NCI-H748 (cell line): ENCODE data around the gene GKN2.
"Not testable (repeated sequence)": the region's sequence is repeated elsewhere in the genome, so short reads cannot be mapped to it uniquely, and the experiment has no call there.

ENCODE experiments used
- DNase-seq: peaks from one replicate; lab custom pipeline; 2025; ENCODE audit not compliant: unreplicated experiment; lab: John Stamatoyannopoulos, UW

GKN2 gene

DNA sequence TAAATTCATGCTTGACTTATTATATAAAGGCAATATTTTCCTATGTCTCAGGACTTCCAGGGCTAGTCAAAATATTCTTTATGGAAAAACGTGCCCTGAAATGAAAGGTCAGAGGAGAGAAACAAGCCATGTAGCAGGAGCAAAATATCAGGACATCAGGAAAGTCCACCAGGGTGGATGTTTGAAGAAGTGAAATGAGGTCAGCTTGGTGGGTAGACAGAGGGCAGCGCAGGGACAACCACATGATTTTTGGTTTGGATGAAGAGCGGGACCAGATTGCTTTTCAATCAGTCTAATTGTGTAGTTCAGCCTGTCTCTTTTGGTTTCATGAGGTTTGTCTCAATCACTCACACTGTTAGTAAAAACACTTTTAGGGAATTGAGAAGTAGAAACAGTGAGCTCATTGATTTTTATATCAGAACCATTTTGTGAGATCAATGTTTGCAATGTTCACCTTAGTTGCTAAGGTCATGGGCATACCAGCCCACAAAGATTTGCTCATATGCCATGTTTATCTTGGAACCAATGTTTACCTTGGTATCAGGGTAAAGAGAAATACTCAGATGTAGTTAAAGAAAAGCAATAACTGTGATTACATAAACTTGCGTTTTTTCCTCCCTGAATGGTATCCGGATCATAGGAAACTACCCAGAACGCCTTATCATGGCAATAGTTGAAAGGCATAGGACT, 32.1 kb downstream of the GKN2 start:
- no peak for DNase-seq

GRCh38 chr2:68918497-68918896, 34.2 kb downstream of the GKN2 start:
- DNase-seq, result no peak

- DNase-seq, result no peak
These were observed 35.5 kb downstream of the GKN2 start for GRCh38 chr2:68917034-68917718.

GRCh38 chr2:68916226-68916625, 36.5 kb downstream of the GKN2 start:
- no peak for DNase-seq

- DNase-seq, result no peak
These were observed 37.3 kb downstream of the GKN2 start for GRCh38 chr2:68915393-68915792.

DNA sequence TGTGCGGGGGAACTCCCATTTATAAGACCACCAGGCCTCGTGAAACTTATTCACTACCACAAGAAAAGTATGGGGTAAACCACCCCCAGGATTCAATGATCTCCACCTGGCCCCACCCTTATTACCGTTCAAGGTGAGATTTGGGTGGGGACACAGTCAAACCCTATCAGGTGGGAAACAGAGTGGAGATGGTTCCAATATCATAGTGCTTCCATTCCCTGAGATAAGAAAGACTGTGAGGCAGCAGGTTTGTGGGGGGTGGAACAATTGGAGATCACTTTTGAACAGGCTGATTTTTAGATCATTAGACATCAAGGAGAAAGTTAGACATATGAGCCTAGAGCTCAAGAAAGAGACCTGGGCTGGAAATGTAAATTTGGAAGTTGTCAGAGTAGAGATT, 39.3 kb downstream of the GKN2 start:
- no peak for DNase-seq

GRCh38 chr2:68912732-68913131, 40.0 kb downstream of the GKN2 start:
- no peak for DNase-seq

DNA sequence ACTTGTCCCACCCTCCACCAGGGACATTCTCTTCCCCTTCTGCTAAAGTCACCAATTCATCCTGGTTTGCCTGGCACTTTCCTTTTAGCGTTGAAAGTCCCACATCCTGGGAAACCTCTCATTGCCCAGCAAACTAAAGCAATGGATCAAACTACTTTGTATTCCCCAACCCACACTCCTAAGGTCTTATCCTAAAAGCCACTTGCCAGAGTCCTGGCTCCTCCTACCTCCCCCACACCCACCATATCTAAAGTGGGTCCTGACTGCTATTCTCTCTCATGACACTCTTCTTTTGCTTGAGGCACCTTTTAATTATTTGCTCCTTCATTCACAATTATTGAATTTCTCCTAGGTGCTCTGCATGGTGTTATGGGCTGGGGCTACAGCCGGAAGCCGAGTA, 40.6 kb downstream of the GKN2 start:
- no peak for DNase-seq

GRCh38 chr2:68911709-68912108, 41.0 kb downstream of the GKN2 start:
- DNase-seq, result no peak

DNA sequence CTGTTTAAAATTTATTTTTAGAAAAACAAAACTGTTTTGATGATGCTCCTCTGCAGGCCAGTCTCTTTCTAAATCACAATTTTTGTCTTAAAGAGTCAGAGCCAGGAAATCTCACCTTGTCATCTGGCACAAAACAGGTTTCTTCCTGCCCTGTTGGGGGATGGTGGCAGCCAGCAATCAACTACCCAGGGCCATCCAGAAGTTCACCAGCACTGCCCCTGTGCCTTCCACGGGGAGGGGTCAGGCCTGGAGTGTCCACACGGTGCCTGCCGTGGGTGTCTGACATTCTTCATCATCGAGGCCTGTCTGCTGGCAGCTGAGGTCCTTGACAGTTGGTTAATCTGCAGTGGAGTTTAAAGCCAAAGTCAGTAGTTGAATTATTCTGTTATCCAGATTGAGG, 41.4 kb downstream of the GKN2 start:
- DNase-seq, result no peak

GRCh38 chr2:68909793-68910674, 42.7 kb downstream of the GKN2 start:
- DNase-seq, result peak; percentile 55

DNA sequence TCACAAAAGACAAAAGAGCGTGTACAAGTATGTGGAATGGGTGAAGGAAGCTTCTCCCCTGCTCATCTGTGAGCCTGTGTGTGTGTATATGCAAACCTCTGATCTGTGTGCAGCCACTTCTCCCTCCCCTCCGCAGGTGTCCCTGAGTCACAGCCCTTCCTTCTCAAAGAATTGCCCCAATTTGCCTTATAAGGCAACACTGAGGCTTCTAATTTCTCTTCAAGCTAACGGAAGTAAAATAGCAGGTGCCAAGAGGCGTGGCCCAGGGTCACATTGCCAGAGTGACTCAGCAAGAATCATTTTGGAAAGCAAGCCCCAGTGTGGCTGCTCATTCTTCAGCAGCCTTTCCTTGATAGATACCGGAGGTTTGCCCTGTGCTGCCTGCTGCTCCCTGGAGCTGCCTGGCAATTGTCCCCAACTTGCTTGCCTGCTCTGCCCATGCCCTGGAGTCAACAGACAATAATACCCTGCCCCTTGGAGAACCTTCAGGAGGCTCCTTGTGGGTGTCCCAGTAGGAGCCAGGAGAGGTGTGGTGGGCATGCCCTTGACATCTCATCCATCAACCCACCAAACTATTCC, 44.2 kb downstream of the GKN2 start:
- DNase-seq, result peak; percentile 75

DNA sequence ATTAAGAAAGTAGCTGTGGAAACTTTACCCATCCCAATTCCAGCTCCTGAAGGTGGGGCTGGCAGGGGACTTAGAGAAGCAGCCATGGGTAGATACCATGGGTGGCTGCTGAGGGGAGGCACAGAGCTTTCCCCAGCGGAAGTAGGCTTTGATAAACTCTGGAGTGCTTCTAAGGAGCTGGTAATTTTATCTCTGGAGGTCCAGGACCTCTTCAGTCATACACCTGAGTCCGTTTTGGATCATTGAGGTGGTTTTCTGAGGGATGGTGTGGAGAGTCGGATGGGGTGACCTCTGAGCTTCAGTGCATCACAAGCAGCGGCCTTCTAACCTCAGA, 44.8 kb downstream of the GKN2 start:
- DNase-seq, result no peak

GRCh38 chr2:68907232-68907919, 45.3 kb downstream of the GKN2 start:
- no peak for DNase-seq

GRCh38 chr2:68906716-68907115, 46.0 kb downstream of the GKN2 start:
- DNase-seq, result no peak

- DNase-seq, result no peak
These were observed 47.6 kb downstream of the GKN2 start for GRCh38 chr2:68905116-68905515.

DNA sequence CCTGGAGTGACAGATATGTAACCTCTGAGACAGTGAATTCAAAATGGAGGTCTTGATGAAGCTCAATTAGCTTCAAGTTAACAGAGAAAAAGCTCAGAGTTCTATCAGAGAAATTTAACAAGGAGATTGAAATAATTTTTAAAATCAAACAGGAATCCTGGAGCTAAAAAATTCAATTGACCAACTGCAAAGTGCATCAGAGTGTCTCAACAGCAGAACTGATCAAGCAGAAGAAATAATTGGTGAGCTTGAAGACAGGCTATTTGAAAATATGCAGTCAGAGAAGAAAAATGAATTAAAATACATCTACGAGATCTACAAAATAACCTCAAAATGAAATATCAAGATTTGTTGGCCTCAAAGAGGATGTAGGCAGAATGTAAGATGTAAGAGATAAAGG, 51.1 kb downstream of the GKN2 start:
- DNase-seq, result no peak

GRCh38 chr2:68901199-68901514, 51.5 kb downstream of the GKN2 start:
- DNase-seq, result no peak

DNA sequence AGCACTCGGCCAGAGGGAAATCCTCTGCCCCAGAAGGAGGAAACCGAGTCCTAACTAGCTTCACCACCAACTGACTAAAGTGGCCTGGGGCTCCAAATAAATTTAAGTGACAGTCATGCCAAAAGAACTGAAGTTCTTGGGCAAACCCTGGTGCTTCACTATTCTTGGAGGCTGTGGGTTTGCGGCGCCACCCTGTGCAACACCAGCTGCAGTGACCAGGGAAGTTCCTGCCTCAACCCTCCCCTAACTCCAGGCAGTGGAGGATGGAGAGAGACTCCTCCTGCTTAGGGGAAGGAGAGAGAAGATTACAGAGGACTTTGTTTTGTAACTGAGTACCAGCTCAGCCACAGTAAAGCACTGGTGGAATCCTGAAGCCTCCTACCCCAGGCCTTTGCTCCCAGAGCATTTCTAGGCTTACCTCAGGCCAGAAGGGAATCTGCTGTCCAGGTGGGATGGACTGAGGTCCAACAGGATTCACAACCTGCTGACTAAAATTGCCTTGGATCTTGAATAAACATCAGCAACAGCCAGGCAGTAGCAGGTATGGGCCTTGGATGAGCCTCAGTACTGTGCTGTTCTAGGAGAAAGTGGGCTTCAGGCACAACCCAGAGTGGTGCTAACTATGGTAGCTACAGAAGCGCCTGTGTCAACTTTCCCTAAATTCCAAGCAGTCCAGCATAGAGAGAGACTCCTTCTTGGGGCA, 52.0 kb downstream of the GKN2 start:
- DNase-seq, result no peak

DNA sequence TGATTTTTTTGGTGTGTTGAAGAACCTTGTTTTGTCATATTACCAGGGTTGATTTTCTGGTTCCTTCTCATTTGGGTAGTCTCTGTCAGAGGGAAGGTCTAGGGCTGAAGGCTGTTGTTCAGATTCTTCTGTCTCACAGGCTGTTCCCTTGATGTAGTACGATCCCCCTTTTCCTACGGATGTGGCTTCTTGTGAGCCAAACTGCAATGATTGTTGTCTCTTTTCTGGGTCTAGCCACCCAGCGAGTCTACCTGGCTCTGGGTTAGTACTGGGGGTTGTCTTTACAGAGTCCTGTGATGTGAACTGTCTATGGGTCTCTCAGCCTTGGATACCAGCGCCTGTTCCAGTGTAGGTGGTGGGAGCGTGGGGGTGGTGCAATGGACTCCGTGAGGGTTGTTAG, 56.7 kb downstream of the GKN2 start:
- DNase-seq, result not testable (repeated sequence)
